CD8-positive, alpha-beta memory T cell (primary cell): ENCODE results near the gene CDT1. TPM values are rescaled to one million over a fixed set of nuclear protein-coding genes. Genes with fewer than 3 reads are reported as not detected.

Source experiments
- CTCF ChIA-PET: fragments of 350-600 bp; sonication (Branson Sonifier 250); formaldehyde crosslinking; loops from one replicate; lab custom pipeline; 2021; ENCODE audit warnings: antibody characterized with exemption; lab: Charles Lee
- POLR2A ChIA-PET: fragments of 350-600 bp; sonication (Branson Sonifier 250); formaldehyde crosslinking; loops from one replicate; lab custom pipeline; 2021; ENCODE audit warnings: antibody characterized with exemption; lab: Charles Lee
- DNase-seq, 5 donors: peaks; one replicate each; pipeline versions ENCODE4 v3.0.0 to v3.0.0-alpha.2; 2020 to 2022; ENCODE audit warnings: mixed read lengths in 1 of 5
- H3K27ac ChIP-seq: one replicate; pipeline ENCODE4 v1.7.0; 2013; ENCODE audit warnings: low read depth, mild to moderate bottlenecking, low read length, moderate library complexity
- H3K27me3 ChIP-seq: 2 replicates; pipeline ENCODE4 v1.7.0; 2013; ENCODE audit warnings: low read length, mild to moderate bottlenecking; ENCODE audit not compliant: insufficient read depth, poor library complexity, severe bottlenecking
- H3K36me3 ChIP-seq: 2 replicates; pipeline ENCODE4 v1.7.0; 2013; ENCODE audit warnings: mild to moderate bottlenecking, low read length, moderate library complexity; ENCODE audit not compliant: insufficient read depth
- H3K4me1 ChIP-seq: 2 replicates; pipeline ENCODE4 v1.7.0; 2013; ENCODE audit warnings: mild to moderate bottlenecking, low read length, moderate library complexity; ENCODE audit not compliant: insufficient read depth
- H3K4me3 ChIP-seq: 2 replicates; pipeline ENCODE4 v1.7.0; 2013; ENCODE audit warnings: mild to moderate bottlenecking, low read length
- H3K9me3 ChIP-seq: 2 replicates; pipeline ENCODE4 v1.7.0; 2013; ENCODE audit warnings: mild to moderate bottlenecking, low read length
- H3K27ac Mint-ChIP-seq, 8 donors: one replicate each; pipeline ENCODE4 v1.8.0; 2020 to 2021; ENCODE audit warnings: mixed read lengths in 8 of 8, mild to moderate bottlenecking in 6 of 8, inconsistent platforms in 3 of 8, moderate library complexity in 3 of 8
- H3K27me3 Mint-ChIP-seq, 2 donors: one replicate each; pipeline ENCODE4 v1.8.0; 2020 to 2021; ENCODE audit warnings: mixed read lengths in 2 of 2, mild to moderate bottlenecking in 1 of 2, moderate library complexity in 1 of 2
- H3K36me3 Mint-ChIP-seq, 3 donors: one replicate each; pipeline ENCODE4 v1.8.0; 2020 to 2021; ENCODE audit warnings: mixed read lengths in 3 of 3, inconsistent platforms in 1 of 3, mild to moderate bottlenecking in 1 of 3
- H3K4me1 Mint-ChIP-seq, 3 donors: one replicate each; pipeline ENCODE4 v1.8.0; 2020 to 2021; ENCODE audit warnings: mixed read lengths in 3 of 3, inconsistent platforms in 1 of 3, mild to moderate bottlenecking in 1 of 3
- H3K4me3 Mint-ChIP-seq, 7 donors: one replicate each; pipeline ENCODE4 v1.8.0; 2020 to 2021; ENCODE audit warnings: mixed read lengths in 7 of 7, mild to moderate bottlenecking in 6 of 7, moderate library complexity in 4 of 7, inconsistent platforms in 2 of 7
- H3K9me3 Mint-ChIP-seq, 5 donors: one replicate each; pipeline ENCODE4 v1.8.0; 2020 to 2022; ENCODE audit warnings: mixed read lengths in 5 of 5, mild to moderate bottlenecking in 3 of 5, moderate library complexity in 2 of 5, inconsistent platforms in 1 of 5
- polyA plus RNA-seq: library from polyadenylated mRNA; unstranded; fragments of 300-500 nt; fragmentation: Illumina TruSeq; gene quantifications from one replicate; pipeline ENCODE4 v1.2.3, GENCODE V29; 2021
- total RNA-seq, 2 experiments: library from RNA; stranded (reverse); gene quantifications; one replicate each; pipeline ENCODE4 v1.2.3, GENCODE V29; 2021

Gene CDT1
- total and polyA plus RNA-seq, 3 experiments from 2014 or later = 0.26 to 106 (median 97.6) TPM

DNA sequence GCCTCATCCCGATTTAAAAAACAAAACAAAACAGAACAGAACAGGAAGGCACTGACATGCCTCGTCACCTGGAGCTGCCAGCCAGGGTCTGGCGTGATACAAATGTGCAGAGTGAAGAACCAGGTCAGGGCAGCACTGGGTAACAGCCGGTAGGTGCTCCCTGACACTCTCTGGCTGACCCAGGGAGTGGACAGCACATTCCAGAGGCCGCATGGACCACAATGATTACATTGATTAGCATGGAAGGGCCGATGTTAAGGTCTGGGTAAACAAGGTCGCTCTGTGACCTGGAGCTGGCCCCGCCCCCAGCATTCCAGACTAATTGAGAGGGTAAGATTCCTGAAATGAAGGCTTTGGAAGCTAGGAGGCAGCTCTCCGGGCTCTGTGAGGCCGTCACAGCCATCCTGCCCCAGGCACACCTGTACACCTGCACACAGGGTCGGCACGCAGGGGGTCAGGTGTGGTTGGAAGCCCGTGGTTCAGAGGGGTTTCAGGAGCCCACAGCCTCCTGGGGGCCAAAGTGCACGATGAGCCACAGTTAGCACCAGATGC lies 40.0 kb upstream of the CDT1 start:
- Histone ChIP-seq H3K4me1 (peaks cover 33% of the 10 kb centered on the region), H3K27ac (no peak overlapping the region), H3K27me3 (no peaks in the 10 kb centered on the region), H3K36me3 (no peaks in the 10 kb centered on the region), H3K4me3 (no peak overlapping the region), H3K9me3 (no peaks in the 10 kb centered on the region)
- ChIA-PET CTCF (interaction anchor here (0.8 to 3.9 kb wide), 6 partner anchors 17 to 94 kb away, joined by 3 to 18 read pairs (median 3); no protein-coding TSS in a partner anchor), POLR2A (interaction anchor here (1.2 kb wide), 1 partner anchor 18 kb away, joined by 4 read pairs; no protein-coding TSS in a partner anchor)
- H3K4me3 Mint-ChIP-seq = no peak overlapping the region
- no peaks in the 10 kb centered on the region for H3K9me3 Mint-ChIP-seq
- H3K27ac Mint-ChIP-seq = peak overlapping the region in 4 of 8 donors; percentile 42 to 86 (median 68)
- DNase-seq = no peak
- H3K27me3 Mint-ChIP-seq = no peaks in the 10 kb centered on the region
- H3K36me3 Mint-ChIP-seq = peaks cover 0 to 28% (median 3%) of the 10 kb centered on the region in 3 donors
- peaks cover 29 to 61% (median 32%) of the 10 kb centered on the region in 3 donors for H3K4me1 Mint-ChIP-seq

DNA sequence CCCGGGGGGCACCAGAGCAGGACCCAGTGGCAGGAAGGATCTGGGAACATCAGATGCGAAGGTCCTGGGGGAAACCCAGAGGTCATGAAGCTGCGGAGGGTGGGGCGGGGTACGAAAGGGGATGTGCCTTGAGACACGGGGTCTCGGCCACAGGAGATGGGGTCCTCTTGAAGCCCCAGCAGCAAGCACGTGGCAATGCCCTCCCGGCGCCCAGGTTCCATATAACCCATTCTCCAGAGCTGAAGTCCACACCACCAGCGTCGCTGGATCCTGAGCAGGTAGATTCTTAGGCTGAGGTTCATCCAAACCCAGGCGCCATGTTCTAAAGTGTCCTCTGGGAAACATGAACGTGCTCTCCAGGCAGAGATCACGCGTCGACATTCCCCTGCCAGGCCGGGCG lies 39.5 kb upstream of the CDT1 start:
- Mint-ChIP-seq H3K27ac (peak overlapping the region in 1 of 8 donors; percentile 42), H3K4me3 (no peak overlapping the region), H3K27me3 (no peaks in the 10 kb centered on the region), H3K9me3 (no peaks in the 10 kb centered on the region), H3K36me3 (peaks cover 0 to 26% (median 3%) of the 10 kb centered on the region in 3 donors), H3K4me1 (peaks cover 25 to 59% (median 28%) of the 10 kb centered on the region in 3 donors)
- H3K27me3 ChIP-seq = no peaks in the 10 kb centered on the region
- H3K9me3 ChIP-seq = no peaks in the 10 kb centered on the region
- ChIA-PET POLR2A (interaction anchor here (1.2 kb wide), 1 partner anchor 17 kb away, joined by 4 read pairs; no protein-coding TSS in a partner anchor), CTCF (interaction anchor here (1.4 to 3.9 kb wide), 3 partner anchors 17 to 27 kb away, joined by 3 to 18 read pairs (median 4); no protein-coding TSS in a partner anchor)
- no peak for DNase-seq
- H3K36me3 ChIP-seq = no peaks in the 10 kb centered on the region
- H3K4me1 ChIP-seq = peaks cover 29% of the 10 kb centered on the region
- H3K4me3 ChIP-seq = no peak overlapping the region
- H3K27ac ChIP-seq = no peak overlapping the region

- H3K4me3 Mint-ChIP-seq = no peak overlapping the region
- ChIA-PET CTCF (interaction anchor here (1.4 to 3.9 kb wide), 3 partner anchors 16 to 27 kb away, joined by 3 to 18 read pairs (median 4); no protein-coding TSS in a partner anchor), POLR2A (no interaction called here)
- H3K4me1 ChIP-seq = peaks cover 27% of the 10 kb centered on the region
- H3K36me3 ChIP-seq = no peaks in the 10 kb centered on the region
- H3K36me3 Mint-ChIP-seq = peaks cover 0 to 23% (median 3%) of the 10 kb centered on the region in 3 donors
- H3K4me3 ChIP-seq = no peak overlapping the region
- H3K27ac Mint-ChIP-seq = peak overlapping the region in 2 of 8 donors; percentile 63 to 73
- no peaks in the 10 kb centered on the region for H3K9me3 ChIP-seq
- no peak overlapping the region for H3K27ac ChIP-seq
- H3K9me3 Mint-ChIP-seq = no peaks in the 10 kb centered on the region
- H3K4me1 Mint-ChIP-seq = peaks cover 26 to 58% (median 27%) of the 10 kb centered on the region in 3 donors
- no peak for DNase-seq
- H3K27me3 Mint-ChIP-seq = no peaks in the 10 kb centered on the region
- no peaks in the 10 kb centered on the region for H3K27me3 ChIP-seq
Measured at GRCh38 chr16:88764913-88765349, 38.7 kb upstream of the CDT1 start.

DNA sequence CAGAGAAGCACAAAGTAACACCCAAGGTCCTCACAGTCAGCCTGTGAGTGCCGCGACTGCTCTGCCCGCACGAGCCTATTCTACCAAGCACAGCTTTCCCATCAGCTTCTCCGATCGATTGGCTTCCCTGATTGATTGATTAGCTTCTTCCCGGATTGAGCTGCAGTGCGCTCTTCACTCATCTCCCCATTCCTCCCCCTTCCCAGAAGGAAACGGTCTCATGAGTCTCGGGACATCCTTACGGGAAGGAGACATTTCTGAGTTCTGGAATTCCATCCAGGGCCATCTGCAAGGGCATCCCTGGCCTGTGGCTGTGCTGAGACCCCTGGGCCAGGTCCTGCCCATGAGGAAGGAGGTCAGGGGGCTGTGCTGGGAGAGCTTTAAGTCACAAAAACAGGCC lies 36.6 kb upstream of the CDT1 start:
- CTCF ChIA-PET = interaction anchor here (1.5 to 2.6 kb wide), 4 partner anchors 15 to 30 kb away, joined by 3 to 9 read pairs (median 5); no protein-coding TSS in a partner anchor

DNA sequence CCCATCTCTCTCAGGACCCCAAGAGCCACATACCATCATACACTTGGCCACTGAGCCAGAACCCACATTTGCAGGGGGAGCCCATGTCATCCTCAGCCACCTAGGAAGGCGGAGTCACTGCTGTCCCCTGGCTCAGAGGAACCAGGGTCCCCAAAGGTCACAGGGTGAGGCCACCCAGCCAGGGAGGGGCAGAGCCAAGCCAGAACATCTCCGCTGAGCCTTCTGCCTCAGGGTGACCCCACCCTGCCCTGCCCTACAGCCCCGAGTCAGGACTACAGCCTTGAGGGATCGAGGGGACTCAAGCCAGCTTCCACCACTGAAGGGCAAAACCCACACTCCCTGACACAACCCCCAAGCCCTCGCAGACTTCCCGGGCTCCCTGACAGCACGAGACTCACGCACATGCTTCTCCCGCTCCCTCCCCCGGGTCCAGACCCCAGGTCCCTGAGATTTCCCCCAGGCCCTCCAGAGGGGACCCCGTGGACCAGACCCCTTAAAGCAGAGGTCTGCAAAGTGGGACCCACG lies 36.0 kb upstream of the CDT1 start:
- H3K27me3 Mint-ChIP-seq = no peaks in the 10 kb centered on the region
- CTCF ChIA-PET = interaction anchor here (1.5 to 2.6 kb wide), 4 partner anchors 14 to 30 kb away, joined by 3 to 9 read pairs (median 5); no protein-coding TSS in a partner anchor
- Histone ChIP-seq H3K4me3 (no peak overlapping the region), H3K27ac (peak overlapping the region; percentile 51), H3K4me1 (peaks cover 41% of the 10 kb centered on the region), H3K9me3 (no peaks in the 10 kb centered on the region), H3K27me3 (no peaks in the 10 kb centered on the region), H3K36me3 (no peaks in the 10 kb centered on the region)
- H3K36me3 Mint-ChIP-seq = peaks cover 0 to 22% (median 3%) of the 10 kb centered on the region in 3 donors
- H3K27ac Mint-ChIP-seq = peak overlapping the region; percentile 27 to 97 (median 78)
- no peaks in the 10 kb centered on the region for H3K9me3 Mint-ChIP-seq
- DNase-seq = no peak
- peaks cover 28 to 61% (median 31%) of the 10 kb centered on the region in 3 donors for H3K4me1 Mint-ChIP-seq
- H3K4me3 Mint-ChIP-seq = peak overlapping the region in 2 of 7 donors; percentile 12 to 41
- POLR2A ChIA-PET = interaction anchor here (0.6 to 2.1 kb wide), 2 partner anchors 9 to 13 kb away, joined by 3 to 12 read pairs; no protein-coding TSS in a partner anchor

More for the DNA sequence above, 36.6 kb upstream of the CDT1 start:
- Histone ChIP-seq H3K4me3 (no peak overlapping the region), H3K27ac (peak overlapping the region; percentile 51), H3K4me1 (peaks cover 41% of the 10 kb centered on the region), H3K27me3 (no peaks in the 10 kb centered on the region), H3K36me3 (no peaks in the 10 kb centered on the region), H3K9me3 (no peaks in the 10 kb centered on the region)
- H3K4me3 Mint-ChIP-seq = peak overlapping the region in 2 of 7 donors; percentile 9 to 21
- no peaks in the 10 kb centered on the region for H3K9me3 Mint-ChIP-seq
- H3K36me3 Mint-ChIP-seq = peaks cover 0 to 22% (median 3%) of the 10 kb centered on the region in 3 donors
- DNase-seq = no peak
- H3K27ac Mint-ChIP-seq = peak overlapping the region in 7 of 8 donors; percentile 17 to 84 (median 72)
- POLR2A ChIA-PET = interaction anchor here (2.1 kb wide), 1 partner anchor 13 kb away, joined by 12 read pairs; no protein-coding TSS in a partner anchor
- H3K4me1 Mint-ChIP-seq = peaks cover 28 to 61% (median 31%) of the 10 kb centered on the region in 3 donors
- H3K27me3 Mint-ChIP-seq = no peaks in the 10 kb centered on the region

GRCh38 chr16:88768071-88768783 lies 35.4 kb upstream of the CDT1 start:
- Histone ChIP-seq H3K36me3 (no peaks in the 10 kb centered on the region), H3K4me1 (peaks cover 41% of the 10 kb centered on the region), H3K4me3 (no peak overlapping the region), H3K9me3 (no peaks in the 10 kb centered on the region), H3K27me3 (no peaks in the 10 kb centered on the region), H3K27ac (peak overlapping the region; percentile 51)
- H3K4me3 Mint-ChIP-seq = no peak overlapping the region
- ChIA-PET CTCF (interaction anchor here (1.5 to 2.6 kb wide), 2 partner anchors 27 to 31 kb away, joined by 3 to 9 read pairs; no protein-coding TSS in a partner anchor), POLR2A (interaction anchor here (0.6 to 2.1 kb wide), 3 partner anchors 9 to 34 kb away, joined by 3 to 12 read pairs (median 8); no protein-coding TSS in a partner anchor)
- no peaks in the 10 kb centered on the region for H3K27me3 Mint-ChIP-seq
- peaks cover 0 to 21% (median 3%) of the 10 kb centered on the region in 3 donors for H3K36me3 Mint-ChIP-seq
- peaks cover 28 to 63% (median 30%) of the 10 kb centered on the region in 3 donors for H3K4me1 Mint-ChIP-seq
- DNase-seq = no peak
- no peaks in the 10 kb centered on the region for H3K9me3 Mint-ChIP-seq
- H3K27ac Mint-ChIP-seq = peak overlapping the region in 1 of 8 donors; percentile 27
